ENCODE results near the gene EME2.

GRCh38 chr16:1776672-1776955, 4.0 kb downstream of the EME2 start:
- TF ChIP-seq CTCF (conservative IDR thresholded peaks at IDR 0.05): no peak
- TF ChIP-seq EZH2 (IDR thresholded peaks at IDR 0.05; ENCODE audit: low read depth): no peak

Measured in PC-9 (cell line).